ENCODE measurements around the gene SLC22A14.

DNA sequence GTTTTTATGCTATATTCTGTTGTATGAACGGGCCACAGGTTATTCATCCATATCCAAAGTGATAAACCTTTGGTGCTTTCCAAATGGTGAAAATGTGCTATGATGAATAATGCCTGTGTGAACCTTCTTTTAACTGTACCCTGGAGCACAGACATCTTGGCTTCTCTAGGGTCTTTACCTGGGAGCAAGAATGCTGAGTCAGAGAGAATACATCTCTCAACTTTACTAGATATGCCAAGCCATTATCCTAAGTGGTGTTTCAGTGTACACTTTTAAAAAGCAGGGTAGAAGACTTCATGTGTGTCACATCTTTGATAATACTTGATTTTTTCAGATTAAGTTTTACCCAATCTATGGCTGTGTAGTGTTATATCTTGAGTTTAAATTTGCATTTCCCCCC, 41.0 kb downstream of the SLC22A14 start:
- TF ChIP-seq YY1 (IDR thresholded peaks at IDR 0.05; ENCODE audit: insufficient read depth, insufficient read length) (no peak), SUZ12 (IDR thresholded peaks at IDR 0.05; ENCODE audit: extremely low read depth, insufficient read depth, insufficient read length) (no peak), ZNF274 (IDR thresholded peaks at IDR 0.05; ENCODE audit: low read depth, low read length) (no peak)
